GM06990 (cell line): Measurements from ENCODE around the gene TGM2.

Experiments
- DNase-seq: peaks from one replicate; pipeline ENCODE4 v3.0.0-alpha.2; 2011; ENCODE audit not compliant: insufficient read length; ENCODE audit errors: extremely low read depth
- H3K27me3 ChIP-seq: replicated peaks from 2 replicates; pipeline ENCODE4 v1.6.0; 2011; ENCODE audit warnings: low read length; ENCODE audit not compliant: control insufficient read depth, insufficient read depth
- H3K36me3 ChIP-seq: 2 replicates; pipeline ENCODE4 v1.5.1; 2011; ENCODE audit warnings: low read length; ENCODE audit not compliant: control insufficient read depth, insufficient read depth
- H3K4me3 ChIP-seq: replicated peaks from 2 replicates; pipeline ENCODE4 v1.5.1; 2011; ENCODE audit warnings: low read depth, mild to moderate bottlenecking, control low read depth, low read length
- TF ChIP-seq, protein P1 (sequence below): IDR thresholded peaks from 2 replicates; pipeline ENCODE4 v1.5.1; 2011; ENCODE audit warnings: low read length, control low read depth, mild to moderate bottlenecking, inconsistent platforms; ENCODE audit not compliant: insufficient read depth, poor library complexity, severe bottlenecking

TGM2 gene

DNA sequence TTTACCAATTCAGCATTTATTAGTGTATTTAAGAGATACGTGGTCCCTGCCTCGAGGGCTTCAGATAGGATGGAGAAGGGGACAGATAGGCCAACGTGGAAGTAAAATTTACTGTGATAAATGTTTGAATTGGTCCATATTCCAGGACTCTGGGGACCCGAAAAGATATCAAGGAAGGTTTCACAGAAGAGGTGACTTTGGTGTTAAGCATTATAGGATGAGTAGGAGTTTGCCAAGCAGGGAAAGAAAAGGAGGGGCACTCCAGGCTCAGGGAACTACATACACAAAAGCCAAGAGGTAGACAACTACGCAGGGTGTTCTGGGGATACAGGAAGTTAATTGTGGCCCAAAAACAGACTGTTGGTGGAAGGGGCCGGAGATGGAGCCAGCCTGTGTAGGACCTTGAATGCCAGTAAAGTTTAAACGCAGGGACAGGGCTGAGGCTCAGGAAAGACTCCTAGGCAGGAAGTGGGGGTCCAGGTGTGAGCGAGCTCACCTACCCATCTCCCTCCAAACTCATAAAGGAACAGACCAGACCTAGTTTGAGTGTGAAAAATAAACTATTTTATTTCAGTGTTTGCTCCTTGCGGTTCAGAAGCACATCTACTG is 37.0 kb downstream of the TGM2 start:
- Histone ChIP-seq H3K27me3 (no peaks in the 10 kb centered on the region), H3K36me3 (no peaks in the 10 kb centered on the region), H3K4me3 (no peak overlapping the region)
- TF ChIP-seq, protein P1, sequence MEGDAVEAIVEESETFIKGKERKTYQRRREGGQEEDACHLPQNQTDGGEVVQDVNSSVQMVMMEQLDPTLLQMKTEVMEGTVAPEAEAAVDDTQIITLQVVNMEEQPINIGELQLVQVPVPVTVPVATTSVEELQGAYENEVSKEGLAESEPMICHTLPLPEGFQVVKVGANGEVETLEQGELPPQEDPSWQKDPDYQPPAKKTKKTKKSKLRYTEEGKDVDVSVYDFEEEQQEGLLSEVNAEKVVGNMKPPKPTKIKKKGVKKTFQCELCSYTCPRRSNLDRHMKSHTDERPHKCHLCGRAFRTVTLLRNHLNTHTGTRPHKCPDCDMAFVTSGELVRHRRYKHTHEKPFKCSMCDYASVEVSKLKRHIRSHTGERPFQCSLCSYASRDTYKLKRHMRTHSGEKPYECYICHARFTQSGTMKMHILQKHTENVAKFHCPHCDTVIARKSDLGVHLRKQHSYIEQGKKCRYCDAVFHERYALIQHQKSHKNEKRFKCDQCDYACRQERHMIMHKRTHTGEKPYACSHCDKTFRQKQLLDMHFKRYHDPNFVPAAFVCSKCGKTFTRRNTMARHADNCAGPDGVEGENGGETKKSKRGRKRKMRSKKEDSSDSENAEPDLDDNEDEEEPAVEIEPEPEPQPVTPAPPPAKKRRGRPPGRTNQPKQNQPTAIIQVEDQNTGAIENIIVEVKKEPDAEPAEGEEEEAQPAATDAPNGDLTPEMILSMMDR, result no peak
- no peak for DNase-seq

DNA sequence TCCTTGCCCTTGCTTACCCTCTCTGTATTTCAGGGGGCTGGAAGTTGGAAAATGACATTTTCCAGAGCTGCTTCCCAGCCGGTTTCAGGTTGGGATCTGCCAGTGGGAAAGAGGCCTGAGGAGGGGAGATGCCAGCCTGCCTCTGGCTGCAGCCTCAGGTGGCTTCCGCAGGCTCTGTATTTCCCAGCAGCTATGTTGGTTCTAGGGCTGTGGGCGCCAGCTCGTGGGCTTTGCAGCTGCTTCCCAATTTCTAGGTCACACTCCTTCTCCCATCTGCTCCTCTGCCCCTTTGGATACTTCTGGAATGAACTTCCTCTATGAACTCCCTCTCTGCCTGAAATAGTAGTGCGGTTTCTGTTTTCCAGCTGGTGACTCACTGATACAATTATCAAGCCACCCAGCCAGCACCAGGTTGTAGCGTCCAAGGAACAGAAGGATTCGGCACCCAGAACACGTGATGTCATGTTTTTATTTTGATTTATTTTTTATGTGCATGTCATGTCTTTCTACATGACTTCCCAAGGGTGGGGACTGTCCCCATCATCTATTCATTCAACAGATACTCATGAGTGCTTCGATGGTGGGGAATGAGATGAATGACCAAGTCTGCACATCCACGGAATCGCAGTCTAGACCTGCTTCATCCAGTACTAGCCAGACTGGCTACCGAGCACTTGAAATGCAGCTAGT is 38.0 kb downstream of the TGM2 start:
- no peak for DNase-seq
- Histone ChIP-seq H3K36me3 (no peaks in the 10 kb centered on the region), H3K4me3 (no peak overlapping the region), H3K27me3 (no peaks in the 10 kb centered on the region)
- TF ChIP-seq, protein P1, result no peak

DNA sequence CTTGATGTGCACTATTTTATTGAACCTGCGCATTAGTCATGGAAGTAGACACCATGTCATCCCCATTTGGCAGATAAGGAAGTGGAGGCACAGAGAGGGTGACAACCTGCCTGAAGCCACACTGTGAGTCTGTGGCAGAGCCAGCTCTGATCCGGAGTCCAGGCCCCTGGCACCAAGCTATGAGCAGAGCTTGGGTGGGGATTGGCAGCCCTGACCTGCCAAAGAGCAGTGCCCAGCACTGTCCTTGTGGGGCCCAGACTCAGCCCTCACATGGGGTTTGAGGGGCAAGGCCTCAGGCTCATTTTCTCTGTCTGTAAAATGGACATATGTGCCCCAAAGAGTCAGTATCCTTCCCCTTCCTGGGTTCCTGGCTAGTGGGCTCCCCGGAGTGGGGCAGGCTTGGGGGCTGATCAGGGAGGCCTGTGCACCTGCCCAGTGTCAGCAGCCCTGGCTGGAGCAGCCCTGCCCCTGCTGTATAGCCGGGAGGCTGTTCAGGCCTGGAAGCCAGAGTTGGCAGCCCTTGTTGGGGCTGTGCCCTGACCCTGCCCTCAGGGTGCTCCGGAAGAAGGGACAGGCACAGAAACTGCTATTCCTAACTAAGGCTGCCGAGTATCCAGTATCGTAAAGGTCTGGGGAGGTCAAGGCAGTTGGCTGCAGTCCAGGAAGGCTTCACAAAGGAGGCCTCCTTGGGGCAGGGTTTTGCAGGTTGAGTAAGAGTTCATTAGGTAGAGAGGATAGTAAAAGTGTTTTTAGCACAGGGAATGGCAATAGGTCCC is 38.7 kb downstream of the TGM2 start:
- DNase-seq, result no peak
- no peaks in the 10 kb centered on the region for H3K27me3 ChIP-seq
- TF ChIP-seq, protein P1, result no peak
- no peak overlapping the region for H3K4me3 ChIP-seq
- H3K36me3 ChIP-seq, result no peaks in the 10 kb centered on the region

DNA sequence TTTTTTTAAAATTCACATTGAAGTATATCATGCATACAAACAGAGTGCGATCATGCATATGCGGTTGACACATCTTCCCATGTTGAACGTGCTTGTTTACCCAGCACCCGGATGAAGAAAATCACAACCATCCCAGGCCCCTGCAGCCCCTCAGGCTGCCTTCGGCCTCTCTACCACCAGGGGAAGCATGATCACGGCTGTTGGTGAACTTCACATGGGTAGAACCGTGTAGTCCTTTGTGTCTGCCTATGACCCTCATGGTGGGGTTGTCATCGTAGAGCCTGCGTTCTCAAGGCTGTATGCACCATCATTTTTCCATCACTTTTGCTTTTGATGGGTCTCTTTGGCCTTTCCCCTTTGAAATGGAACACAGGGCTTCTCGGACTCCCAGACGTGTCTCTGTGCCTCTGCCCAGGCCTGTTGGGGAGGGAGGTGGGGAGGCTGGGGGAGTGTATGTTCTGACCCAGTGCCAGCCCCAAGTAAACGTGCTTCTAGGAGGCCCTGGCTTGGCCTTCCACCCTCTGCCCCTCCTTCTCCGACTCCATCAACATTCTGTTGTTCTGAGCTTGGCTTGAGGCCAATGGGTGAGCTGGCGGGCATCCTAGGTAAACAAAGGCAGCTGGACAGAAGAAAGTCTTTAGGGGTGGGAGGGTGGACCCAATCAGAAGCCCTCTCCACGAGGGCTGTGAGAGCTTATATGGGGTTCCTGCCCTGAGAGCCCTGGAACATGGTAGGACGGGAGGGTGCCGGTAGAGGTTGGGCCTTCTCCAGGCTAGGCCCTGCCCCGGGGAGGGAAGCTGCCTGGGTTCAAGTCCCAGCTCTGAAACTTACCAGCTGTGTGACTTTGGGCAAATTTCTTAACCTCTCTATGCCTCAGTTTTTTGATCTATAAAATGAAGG is 39.7 kb downstream of the TGM2 start:
- TF ChIP-seq, protein P1, result no peak
- DNase-seq, result no peak
- H3K27me3 ChIP-seq, result no peaks in the 10 kb centered on the region
- H3K36me3 ChIP-seq, result no peaks in the 10 kb centered on the region
- no peak overlapping the region for H3K4me3 ChIP-seq

DNA sequence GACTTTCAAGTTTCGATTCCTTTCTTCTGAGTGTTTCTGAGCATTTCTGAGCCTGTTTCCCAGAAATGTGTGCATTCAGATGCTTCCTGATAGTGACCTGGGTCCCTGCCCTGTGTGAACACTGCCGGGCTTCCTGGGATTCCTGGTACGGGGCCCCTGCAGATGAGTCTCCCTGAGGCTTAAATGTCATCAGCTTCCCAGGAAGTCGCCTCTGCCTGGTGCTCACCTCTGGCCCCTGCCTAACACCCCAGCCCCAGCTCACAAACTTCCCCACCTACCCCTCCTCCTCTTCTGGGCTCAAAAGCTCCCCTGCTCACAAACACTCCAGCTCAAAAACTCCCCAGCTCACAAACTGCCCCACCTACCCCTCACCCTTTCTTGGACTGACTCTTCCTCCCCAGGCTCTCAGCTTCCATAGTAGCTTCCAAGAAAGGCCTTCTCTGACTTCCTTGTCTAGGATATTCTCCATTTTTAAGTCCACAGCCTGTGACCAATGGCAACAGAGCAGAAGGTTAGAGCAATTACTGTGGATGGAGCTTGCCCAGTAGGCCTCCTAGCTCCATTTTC is 42.0 kb downstream of the TGM2 start:
- Histone ChIP-seq H3K36me3 (no peaks in the 10 kb centered on the region), H3K27me3 (no peaks in the 10 kb centered on the region), H3K4me3 (no peak overlapping the region)
- TF ChIP-seq, protein P1, result no peak
- no peak for DNase-seq
